ENCODE data around the gene ARHGAP44. TPM values are rescaled to one million over a fixed set of nuclear protein-coding genes. Genes with fewer than 3 reads are reported as not detected.

ARHGAP44 gene
- total and polyA plus RNA-seq, 9 of the 15 experiments (the other 6 are each of a cell fraction or from before 2014, with no cell fraction given) = 0.01 to 0.68 (median 0.07) TPM; not detected in 1

- peaks cover 67% of the 10 kb centered on the region for H3K36me3 ChIP-seq (ENCODE audit: control insufficient read depth, insufficient read depth, low read length)
- 0 out of 4 replicates have a peak overlapping the region, but pooled peaks of 1 of the 2 experiments have one; percentile 35 for H3K9ac ChIP-seq (ENCODE audit: insufficient read depth in 1 of 2, low read depth in 2 of 2, low read length in 2 of 2)
- BruUV-seq (replicated peaks) = no TSS peak
- H3K4me3 ChIP-seq = no peak overlapping the region
- CTCF ChIA-PET (ENCODE audit: low intra/inter-chr PET ratio) = no interaction called here
- 97% methylated on average over 4 of the region's 7 CpGs for WGBS (ENCODE audit: insufficient coverage, low coverage, missing lambda C conversion rate)
- no peak overlapping the region for H3K4me2 ChIP-seq (ENCODE audit: insufficient read depth, low read length)
- POLR2A ChIA-PET = interaction anchor here (2.0 kb wide), 1 partner anchor 10 kb away, joined by 5 read pairs; no protein-coding TSS in a partner anchor
- H3K9me3 ChIP-seq (replicated peaks; ENCODE audit: control insufficient read depth, insufficient read depth, low read depth, low read length) = no peaks in the 10 kb centered on the region
- H4K20me1 ChIP-seq (replicated peaks; ENCODE audit: control insufficient read depth, insufficient read depth, low read length) = no peaks in the 10 kb centered on the region
- no peak overlapping the region for H2AFZ ChIP-seq (ENCODE audit: low read depth, low read length)
- peaks cover 27% of the 10 kb centered on the region for H3K79me2 ChIP-seq (ENCODE audit: control insufficient read depth, insufficient read depth, low read length)
- FAIRE-seq = no peak
- no peaks in the 10 kb centered on the region for H3K27me3 ChIP-seq (ENCODE audit: control insufficient read depth in 2 of 2, insufficient read depth in 2 of 2, low read length in 2 of 2)
- H3K9me1 ChIP-seq (ENCODE audit: control insufficient read depth, insufficient read depth, low read length) = no peaks in the 10 kb centered on the region
- no peak overlapping the region for H3K27ac ChIP-seq (ENCODE audit: extremely low read depth, low read depth, low read length)
- ATAC-seq = no peak
- intact Hi-C loops (cut with micrococcal nuclease) = no loop called here
- DNase-seq (ENCODE audit: extremely low read depth in 1 of 4, low spot score in 3 of 4) = no peak
- peaks cover 2 to 6% of the 10 kb centered on the region in 2 experiments; a peak in 4 of 5 replicates for H3K4me1 ChIP-seq (replicated peaks in 1 of 2; ENCODE audit: control insufficient read depth in 2 of 2, insufficient read depth in 2 of 2, low read length in 2 of 2)
- in situ Hi-C loops (cut with MboI) = no loop called here
- TF ChIP-seq RREB1 (CRISPR knock-in tag; IDR thresholded peaks at IDR 0.05) = no peak
- no peak for TF ChIP-seq COPS2 (conservative IDR thresholded peaks at IDR 0.05)
- TF ChIP-seq DLX4 (CRISPR knock-in tag; IDR thresholded peaks at IDR 0.05) = no peak
- no peak for TF ChIP-seq TRIM28 (IDR thresholded peaks at IDR 0.05)
- no peak for TF ChIP-seq ZNF444 (CRISPR knock-in tag; IDR thresholded peaks at IDR 0.05)
- TF ChIP-seq DIDO1 (tag; IDR thresholded peaks at IDR 0.05; ENCODE audit: low read depth) = no peak
- TF ChIP-seq ELF2 (CRISPR knock-in tag; IDR thresholded peaks at IDR 0.05) = no peak
- no peak for TF ChIP-seq MTA2 (IDR thresholded peaks at IDR 0.05; ENCODE audit: low read depth)
- no peak for TF ChIP-seq THRA (IDR thresholded peaks at IDR 0.05)
- TF ChIP-seq NFATC3 (IDR thresholded peaks at IDR 0.05) = no peak
- TF ChIP-seq ZNF717 (CRISPR knock-in tag; IDR thresholded peaks at IDR 0.05) = no peak
- no peak for TF ChIP-seq KLF1 (tag; IDR thresholded peaks at IDR 0.05)
- TF ChIP-seq HOMEZ (CRISPR knock-in tag; IDR thresholded peaks at IDR 0.05) = no peak
- TF ChIP-seq CREB5 (CRISPR knock-in tag; IDR thresholded peaks at IDR 0.05) = no peak
Observed at GRCh38 chr17:13014801-13015200, 225.5 kb downstream of the ARHGAP44 start.

Data from K562 (cell line).